GM21367 (cell line): Measurements from ENCODE around the gene CDC25B.
"Not testable (repeated sequence)": the region's sequence is repeated elsewhere in the genome, so short reads cannot be mapped to it uniquely, and the experiment has no call there.

Source experiments
- ATAC-seq: cut with Tn5 transposase; IDR thresholded peaks from one replicate; pipeline ENCODE4 v1.9.1; 2021; ENCODE audit not compliant: unreplicated experiment

CDC25B gene

DNA sequence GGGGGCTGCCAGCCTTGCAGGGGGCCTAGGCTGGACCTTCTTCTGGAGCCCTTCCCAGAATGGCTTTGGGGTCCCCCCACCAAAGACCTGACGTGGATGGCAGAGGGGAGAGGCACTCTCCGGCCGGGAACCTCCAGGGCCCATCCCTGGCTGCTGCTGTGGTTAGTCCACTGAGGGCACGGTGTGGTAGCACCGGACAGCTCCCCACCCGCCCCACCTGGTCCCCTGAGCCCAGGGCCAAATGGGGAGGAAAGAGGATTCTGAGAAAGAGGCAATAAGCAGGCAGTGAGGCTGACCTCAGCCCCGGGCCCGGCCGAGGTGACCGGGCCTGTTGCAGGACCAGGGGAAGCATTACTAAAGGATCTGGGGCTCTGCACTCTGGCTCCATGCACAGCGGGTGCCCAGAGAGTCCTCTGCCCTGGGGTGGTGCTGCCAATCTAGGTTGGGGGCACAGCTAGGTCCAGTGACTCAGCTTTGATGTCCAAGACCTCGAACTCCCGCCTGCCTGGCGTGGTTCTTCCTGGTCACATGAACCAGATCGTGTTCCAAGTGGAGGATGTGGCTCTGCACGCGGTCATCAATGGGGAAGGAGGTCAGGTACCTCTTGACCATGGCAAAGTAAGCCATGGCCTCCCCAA lies 11.8 kb upstream of the CDC25B start:
- no peak for ATAC-seq

DNA sequence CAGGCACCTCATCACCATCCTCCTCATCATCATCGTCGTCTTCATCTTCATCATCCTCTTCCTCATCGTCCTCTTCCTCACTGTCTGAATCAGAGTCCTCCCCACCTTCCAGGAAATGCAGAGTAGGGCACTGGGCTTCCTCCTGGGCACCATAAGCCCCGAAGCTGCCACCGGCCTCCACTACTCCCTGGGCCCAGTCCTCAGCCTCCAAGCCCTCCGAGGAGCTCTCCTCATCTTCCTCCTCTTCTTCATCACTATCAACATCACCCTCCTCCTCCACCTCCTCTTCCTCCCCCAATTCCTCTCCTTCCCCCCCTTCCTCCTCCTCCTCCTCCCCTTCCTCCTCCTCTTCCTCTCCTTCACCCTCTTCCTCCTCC lies 11.3 kb upstream of the CDC25B start:
- ATAC-seq, result no peak

DNA sequence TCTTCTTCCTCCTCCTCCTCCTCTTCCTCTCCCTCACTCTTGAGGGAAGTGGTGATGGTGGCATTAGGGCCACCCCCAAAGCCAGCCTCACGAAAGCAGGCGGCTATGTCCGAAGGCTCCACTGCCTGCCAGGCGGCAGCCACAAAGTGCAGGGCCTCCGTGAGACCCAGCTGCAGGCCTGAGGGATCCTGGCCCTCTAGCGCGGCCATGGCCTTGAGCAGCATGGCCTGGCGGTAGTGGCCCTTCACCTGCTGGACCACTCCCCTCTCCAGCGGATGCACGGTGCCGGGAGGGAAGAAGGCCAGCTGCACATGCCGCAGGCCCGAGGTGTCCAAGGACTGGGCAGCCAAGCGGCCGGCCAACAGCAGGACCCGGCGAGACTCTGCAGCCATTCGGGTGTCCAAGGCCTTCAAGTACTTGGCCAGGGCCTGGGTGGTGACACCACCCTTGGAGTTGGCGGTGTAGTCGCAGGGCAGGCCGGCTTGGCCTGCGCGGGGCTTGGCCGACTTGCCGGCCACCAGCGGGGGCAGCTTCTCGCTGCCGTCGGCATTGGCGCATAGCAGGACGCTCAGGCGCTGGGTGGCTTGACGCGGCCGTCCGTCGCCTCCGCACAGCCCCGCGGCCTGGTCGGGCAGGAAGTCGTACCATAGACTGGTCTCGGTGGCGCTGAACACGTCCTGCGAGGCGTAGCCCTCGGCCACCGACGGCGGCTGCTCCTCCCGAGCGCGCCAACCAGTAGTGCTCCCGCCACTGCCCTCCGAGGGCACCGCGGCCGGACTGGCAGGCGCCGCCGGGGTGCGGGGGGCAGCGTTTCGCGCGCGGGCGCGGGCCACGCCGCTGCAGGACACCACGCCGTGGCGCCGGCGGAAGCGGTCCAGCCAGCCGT lies 10.6 kb upstream of the CDC25B start:
- ATAC-seq, result no peak

DNA sequence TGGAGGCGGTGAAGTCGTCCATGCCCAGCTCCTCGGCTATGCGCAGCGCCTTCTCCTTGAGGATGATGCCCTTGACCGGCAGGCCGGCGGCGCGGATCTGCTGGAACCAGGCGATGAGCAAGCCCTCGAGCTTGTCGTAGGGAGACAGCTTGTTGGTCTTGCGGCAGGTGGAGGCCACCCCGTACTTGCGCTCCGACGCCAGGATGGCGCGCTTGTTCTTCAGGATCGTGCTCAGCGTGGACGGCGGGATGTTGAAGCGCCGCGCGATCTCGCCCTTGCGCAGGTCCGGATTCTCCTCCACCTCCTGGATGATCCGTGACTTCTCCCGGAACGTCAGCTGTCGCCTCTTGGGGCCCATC lies 10.0 kb upstream of the CDC25B start:
- ATAC-seq, result no peak

DNA sequence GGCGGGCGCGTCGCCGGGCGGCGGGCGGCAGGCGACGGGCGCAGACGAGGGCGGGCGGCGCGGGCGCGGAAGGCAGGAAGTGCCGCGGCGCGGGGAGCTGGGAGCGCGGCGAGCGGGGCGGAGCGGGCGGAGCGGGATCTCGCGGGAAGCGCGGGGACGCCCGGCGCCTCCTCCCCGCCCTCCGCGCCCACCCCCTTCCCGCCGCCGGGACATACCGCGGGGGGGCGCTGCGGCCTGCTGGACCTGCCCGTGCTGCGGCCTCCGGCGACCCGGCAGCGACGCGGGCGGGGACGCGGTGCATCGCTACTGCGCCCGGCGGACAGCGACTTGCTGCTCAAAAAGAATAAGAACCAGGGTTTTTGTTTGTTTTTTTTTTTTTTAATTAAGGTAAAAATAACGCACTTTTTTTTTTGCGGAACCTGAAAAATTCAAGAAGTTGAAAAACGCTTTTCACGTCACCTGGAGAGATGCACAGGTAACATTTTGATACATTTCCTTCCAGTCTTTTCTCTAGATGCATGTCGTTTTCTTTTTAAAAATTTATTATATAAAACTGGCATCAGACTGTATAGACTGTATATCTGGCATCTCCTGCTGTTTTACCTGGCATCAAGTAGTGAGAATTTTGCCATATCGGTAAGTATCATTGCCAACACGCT lies 9.3 kb upstream of the CDC25B start, which contains the start of gene CENPB:
TSS of gene CENPB (minus strand) at position 76 of the 659 bp plus-strand sequence. CDS start 257 bp downstream, outside the sequence.
- peak; percentile 66 for ATAC-seq

DNA sequence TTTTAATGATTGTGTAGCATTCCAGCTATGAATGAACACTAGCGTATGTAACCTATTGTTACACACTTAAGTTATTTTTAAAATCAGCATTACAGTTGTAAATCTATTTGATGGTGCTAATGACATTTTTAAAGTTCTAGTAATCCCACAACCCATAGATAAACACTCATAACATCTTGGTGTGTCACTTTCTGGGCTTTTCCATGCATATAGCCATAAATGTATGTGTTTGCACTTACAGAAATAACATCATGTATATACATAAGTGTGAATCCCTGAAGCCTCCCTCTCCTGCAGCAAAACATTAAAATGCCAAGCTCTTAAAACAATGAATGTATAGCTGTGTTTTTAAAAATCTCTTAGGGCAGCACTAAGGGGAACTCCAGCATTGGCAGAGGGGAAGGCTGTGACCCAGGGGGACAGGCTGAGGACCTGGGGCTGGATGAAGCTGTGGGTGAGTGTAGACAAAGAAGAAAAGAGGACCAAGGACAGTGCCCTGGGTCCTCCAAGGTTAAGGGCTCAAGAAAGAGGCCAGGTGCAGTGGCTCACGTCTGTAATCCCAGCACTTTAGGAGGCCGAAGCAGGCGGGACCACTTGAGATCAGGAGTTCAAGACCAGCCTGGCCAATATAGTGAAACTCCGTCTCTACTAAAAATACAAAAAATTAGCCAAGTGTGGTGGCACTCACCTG lies 8.6 kb upstream of the CDC25B start:
- ATAC-seq, result no peak

DNA sequence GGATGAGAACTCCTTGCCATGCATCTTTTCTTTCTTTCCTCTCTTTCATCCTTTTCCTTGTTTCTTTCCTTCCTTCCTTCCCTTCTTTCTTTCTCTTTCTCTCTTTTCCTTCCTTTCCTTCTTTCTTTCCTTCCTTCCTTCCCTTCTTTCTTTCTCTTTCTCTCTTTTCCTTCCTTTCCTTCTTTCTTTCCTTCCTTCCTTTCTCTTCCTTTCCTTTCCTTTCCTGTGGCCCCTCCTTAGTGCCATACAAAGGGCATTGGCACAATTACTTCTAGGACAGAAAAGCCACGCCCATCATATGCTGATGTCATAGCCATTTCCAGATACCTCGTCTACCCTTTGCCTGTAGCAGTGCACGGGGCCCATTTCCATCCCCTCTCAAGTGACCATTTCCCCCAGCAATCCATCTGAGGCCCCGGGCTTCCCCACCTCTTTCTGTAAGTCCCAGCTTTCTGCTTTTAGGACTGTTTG lies 7.4 kb upstream of the CDC25B start:
- ATAC-seq, result no peak

DNA sequence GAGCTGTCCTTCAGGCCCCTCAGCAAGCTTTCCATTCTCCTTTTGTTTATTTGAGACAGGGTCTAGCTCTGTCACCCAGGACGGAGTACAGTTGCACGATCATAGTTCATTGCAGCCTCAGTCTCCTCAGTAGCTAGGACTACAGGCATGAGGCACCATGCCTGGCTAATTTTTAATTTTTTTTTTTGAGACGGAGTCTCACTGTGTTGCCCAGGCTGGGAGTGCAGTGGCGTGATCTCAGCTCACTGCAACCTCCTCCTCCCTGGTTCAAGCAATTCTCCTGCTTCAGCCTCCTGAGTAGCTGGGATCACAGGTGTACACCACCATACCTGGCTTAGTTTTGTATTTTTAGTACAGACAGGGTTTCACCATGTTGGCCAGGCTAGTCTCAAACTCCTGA lies 6.9 kb upstream of the CDC25B start:
- not testable (repeated sequence) for ATAC-seq

DNA sequence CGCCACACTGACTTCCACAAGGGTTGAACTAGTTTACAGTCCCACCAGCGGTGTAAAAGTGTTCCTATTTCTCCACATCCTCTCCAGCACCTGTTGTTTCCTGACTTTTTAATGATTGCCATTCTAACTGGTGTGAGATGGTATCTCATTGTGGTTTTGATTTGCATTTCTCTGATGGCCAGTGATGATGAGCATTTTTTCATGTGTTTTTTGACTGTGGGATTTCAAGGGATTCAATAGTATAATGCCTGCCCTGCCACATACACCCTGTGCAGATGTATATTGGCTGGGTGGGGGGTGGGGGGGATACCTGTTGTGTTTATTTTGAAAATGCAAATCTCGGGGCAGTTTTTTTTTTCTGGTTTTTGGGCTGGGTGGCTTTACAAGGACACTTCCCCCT lies 1.9 kb upstream of the CDC25B start:
- ATAC-seq, result not testable (repeated sequence)

DNA sequence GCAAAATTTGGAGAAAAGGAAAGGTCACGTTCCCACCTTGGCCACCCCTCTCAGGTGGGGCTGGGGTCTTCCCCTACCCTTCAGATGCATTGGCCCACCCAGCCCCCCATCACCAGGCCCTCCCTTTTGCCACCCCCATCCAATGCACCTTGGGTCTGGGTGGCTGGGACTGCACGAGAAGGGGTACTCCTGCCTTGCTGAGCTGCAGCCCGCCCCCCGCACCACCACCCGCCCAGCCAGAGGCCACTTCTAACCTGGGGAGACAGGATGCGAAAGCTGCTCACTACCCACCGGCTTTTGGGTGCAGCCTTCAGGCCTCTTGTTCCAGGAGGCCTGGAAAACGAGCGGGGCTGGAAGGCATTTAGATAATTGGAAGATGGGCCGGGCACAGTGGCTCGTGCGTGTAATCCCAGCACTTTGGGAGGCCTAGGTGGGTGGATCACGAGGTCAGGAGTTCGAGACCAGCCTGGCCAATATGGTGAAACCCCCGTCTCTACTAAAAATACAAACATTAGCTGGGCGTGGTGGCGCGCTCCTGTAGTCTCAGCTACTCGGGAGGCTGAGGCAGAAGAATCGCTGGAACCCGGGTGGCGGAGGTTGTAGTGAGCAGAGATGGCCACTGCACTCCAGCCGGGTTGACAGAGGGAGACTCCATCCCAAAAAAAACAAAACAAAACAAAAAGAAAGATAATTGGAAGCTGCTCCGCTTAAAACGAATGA lies 1.2 kb upstream of the CDC25B start:
- no peak for ATAC-seq

DNA sequence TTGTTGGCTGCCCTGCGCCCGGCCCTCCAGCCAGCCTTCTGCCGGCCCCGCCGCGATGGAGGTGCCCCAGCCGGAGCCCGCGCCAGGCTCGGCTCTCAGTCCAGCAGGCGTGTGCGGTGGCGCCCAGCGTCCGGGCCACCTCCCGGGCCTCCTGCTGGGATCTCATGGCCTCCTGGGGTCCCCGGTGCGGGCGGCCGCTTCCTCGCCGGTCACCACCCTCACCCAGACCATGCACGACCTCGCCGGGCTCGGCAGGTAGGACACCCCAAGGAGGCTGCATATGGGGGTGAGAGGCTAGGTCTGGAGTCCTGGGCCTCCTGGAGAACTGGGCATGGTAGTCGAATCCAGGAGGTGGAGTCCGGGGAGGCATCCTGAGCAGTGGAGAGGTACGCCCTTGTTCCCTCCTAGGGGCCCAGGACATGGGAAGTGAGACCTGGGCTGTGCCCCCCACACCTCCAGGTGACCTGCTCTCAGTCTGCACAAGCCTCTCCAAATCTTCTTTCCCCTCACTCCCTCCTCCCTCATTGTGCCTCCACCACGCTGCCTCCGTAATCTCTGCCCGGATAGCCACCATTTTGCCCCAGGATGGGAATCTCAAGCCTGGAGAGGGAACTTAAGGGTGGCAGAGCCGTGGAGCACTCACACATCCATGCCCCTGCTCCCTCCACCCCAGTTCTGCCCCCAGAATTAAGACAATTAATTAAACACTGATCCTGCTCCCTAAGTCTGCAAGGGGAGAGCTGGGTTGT lies 541 bp downstream of the CDC25B start:
- no peak for ATAC-seq

DNA sequence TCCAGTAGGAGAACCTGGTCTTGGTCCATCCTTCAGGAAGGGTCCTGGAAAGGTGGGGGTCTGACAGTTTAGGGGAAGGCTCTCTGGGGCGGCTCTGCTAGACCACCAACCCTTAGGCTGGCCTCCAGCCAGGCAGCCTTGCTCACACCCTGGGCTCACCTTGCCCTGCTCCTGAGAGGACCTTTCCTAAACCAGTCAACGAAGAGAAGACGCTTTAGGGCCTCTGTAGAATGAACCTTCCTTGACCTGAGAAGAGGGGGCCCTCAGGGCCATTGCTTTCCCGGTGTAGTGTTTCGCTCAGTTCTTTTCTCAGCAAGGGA lies 1.1 kb downstream of the CDC25B start:
- ATAC-seq, result no peak

DNA sequence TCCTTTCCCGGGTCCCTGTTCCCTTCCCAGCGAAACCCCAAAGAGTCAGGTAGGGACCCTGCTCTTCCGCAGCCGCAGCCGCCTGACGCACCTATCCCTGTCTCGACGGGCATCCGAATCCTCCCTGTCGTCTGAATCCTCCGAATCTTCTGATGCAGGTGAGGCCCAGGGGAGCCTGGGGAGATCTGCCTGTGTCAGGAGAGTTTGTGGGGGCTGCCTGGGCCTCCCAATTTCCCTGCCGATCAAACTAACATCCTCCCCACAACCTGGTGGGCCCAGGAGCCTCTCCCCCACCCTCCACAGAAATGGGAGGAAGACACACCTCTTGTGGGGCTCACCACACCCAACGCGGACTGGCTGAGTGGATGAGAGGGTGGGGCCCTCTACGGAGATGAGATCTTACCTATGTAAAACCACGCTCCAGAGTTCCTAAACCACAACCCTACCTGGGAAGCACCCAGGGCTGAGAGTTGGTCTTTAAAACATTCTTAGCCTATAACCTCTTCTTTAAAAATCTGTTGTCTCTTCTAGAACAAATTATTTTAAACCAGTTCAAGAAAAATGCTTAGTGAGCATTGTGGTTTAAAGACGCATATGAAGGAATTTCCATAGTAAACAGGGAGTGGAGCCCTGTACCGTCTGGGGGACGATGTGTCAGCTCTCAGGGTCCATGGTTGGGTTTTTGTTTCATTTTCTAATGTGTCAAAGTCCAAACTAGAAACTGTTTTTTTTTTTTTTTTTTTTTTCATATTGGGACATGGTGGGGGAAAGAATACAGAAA lies 1.7 kb downstream of the CDC25B start:
- no peak for ATAC-seq

DNA sequence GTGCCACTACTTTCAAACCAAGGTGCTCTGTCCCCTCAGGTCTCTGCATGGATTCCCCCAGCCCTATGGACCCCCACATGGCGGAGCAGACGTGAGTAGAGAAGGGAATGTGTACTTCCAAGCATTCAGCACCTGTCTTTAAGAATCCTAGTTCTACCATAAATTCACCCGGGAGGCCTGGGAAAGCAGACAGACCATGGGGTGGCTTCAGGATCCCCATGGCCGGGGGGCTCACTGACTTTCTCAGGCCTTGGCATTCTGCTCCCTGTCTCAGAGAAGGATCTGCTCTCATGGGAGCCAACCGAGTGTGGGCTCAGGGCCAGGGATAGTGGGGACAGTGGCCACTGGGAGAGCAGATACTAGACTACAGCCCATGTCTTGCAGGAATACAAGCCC lies 2.3 kb downstream of the CDC25B start:
- no peak for ATAC-seq

DNA sequence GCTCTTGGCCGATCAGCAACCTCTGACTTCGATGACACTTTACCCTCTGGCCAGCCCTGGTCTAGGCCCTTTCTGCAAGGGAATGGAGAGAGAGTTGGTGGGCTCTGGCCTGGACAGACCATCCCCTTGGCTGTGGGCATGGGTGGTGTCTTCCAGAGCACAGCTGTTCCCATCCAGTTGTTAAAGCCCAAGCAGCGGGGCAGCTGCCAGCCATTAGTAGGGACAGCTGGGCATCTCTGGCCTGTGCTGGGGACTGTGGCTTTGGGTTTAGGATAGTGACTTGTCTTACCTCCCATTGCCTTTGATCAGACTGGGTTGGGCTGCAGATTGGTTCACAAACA lies 2.8 kb downstream of the CDC25B start:
- no peak for ATAC-seq

DNA sequence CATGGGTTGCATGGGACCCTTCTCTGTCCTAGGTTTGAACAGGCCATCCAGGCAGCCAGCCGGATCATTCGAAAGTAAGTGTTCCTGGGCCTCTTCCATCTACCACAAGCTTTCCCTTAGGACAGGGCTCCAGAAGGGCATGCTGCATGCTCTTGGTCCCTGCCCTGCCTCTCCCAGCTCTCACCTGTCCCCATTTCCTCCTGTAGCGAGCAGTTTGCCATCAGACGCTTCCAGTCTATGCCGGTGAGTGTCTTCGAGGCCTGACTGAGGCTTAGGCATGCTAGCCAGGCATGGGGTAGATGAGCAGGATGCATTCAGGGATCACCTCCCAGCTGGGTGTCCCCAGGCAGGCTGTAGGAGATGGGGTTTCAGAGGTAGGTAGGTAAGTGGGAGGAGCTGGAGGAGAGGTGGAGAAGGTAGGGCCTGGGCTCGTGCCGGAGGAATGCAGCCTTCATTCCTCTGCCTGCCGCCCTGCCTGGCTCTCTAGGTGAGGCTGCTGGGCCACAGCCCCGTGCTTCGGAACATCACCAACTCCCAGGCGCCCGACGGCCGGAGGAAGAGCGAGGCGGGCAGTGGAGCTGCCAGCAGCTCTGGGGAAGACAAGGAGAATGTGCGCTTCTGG lies 4.3 kb downstream of the CDC25B start:
- ATAC-seq, result no peak

DNA sequence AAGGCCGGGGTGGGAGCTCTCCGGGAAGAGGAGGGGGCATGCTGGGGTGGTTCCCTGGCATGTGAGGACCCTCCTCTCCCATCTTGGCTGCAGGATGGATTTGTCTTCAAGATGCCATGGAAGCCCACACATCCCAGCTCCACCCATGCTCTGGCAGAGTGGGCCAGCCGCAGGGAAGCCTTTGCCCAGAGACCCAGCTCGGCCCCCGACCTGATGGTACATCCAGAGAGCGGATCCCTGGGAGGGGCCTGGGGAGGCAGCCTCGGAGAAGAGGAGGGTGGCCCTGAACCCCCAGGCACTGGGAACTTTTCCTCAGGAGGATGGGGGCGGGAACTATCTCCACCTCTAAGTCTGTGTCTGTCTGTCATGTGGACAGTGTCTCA lies 4.8 kb downstream of the CDC25B start:
- no peak for ATAC-seq

DNA sequence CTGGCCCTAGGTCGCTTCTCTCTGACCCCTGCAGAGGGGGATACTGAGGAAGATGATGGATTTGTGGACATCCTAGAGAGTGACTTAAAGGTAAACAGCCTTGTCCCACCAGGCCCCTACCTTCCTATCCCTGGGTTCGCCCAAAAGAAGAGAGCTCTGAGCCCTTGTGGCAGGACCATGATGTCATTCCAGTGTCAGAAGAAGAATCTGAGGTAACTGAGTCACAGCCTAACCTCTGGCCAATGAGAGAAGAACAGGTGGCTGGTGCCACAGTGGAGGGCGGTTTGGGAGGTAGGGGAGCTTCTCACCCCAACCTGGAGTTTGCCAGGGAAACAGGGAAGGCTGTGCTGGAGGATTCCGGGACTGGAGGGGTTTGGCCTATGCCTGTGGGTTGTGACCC lies 5.2 kb downstream of the CDC25B start:
- ATAC-seq, result no peak

DNA sequence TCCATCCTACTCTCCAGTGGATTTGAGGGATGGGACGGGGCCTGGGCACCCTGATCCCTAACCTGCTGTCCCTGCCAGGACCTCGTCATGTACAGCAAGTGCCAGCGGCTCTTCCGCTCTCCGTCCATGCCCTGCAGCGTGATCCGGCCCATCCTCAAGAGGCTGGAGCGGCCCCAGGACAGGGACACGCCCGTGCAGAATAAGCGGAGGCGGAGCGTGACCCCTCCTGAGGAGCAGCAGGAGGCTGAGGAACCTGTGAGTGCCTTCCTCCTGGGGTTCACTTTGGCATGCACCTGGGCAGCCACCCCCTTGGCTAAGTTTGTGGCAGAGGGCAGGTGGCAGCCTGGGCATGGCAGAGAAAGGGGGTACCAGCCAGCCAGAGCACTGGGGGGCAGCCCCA lies 5.7 kb downstream of the CDC25B start:
- no peak for ATAC-seq
